ENCODE measurements around the gene CRAMP1. TPM values are rescaled to one million over a fixed set of nuclear protein-coding genes. Genes with fewer than 3 reads are reported as not detected.
A peak's percentile ranks its signal among the peaks of the same experiment; 100 is the strongest.

CRAMP1 gene
- total and polyA plus RNA-seq, 12 donors, result 3.2 to 13.8 (median 10.5) TPM

- ATAC-seq, result peak in 5 of 8 donors; percentile 36 to 78 (median 55)
- TF ChIP-seq CTCF (IDR thresholded peaks at IDR 0.05), result peak in 4 of 9 donors; percentile 13 to 30 (median 26)
- Histone ChIP-seq H3K27me3 (no peaks in the 10 kb centered on the region), H3K4me1 (peaks cover 0 to 35% (median 5%) of the 10 kb centered on the region in 9 donors), H3K27ac (peak overlapping the region in 5 of 10 donors; percentile 14 to 74 (median 38)), H3K9me3 (no peaks in the 10 kb centered on the region), H3K36me3 (peaks cover 0 to 97% (median 12%) of the 10 kb centered on the region in 9 donors), H3K4me3 (no peak overlapping the region)
- DNase-seq, result no peak
- intact Hi-C loops (cut with DNase I), result no loop called here
Observed at GRCh38 chr16:1691276-1691675, 79.1 kb downstream of the CRAMP1 start.

DNA sequence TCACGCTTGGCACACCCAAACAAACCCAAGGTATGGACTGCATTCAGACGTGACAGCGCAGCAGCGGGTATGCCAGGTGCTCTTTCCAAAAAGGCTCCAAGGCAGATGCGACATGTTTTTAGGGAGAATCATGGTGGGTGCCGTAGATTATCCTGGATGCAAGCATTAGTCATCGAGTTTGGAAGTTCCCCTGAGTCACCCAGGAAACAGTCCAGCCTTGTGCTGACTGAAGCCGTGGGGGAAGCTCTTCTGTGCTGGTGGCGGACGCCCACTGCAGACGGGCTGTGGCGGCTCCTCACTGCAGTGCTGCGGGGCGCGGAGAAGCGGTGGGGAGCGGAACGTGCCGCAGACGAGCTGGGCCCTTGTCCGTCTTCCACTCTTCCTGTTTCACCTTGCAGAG is 79.8 kb downstream of the CRAMP1 start:
- no peak overlapping the region for H3K4me3 ChIP-seq
- H3K27me3 ChIP-seq, result no peaks in the 10 kb centered on the region
- no peaks in the 10 kb centered on the region for H3K9me3 ChIP-seq
- TF ChIP-seq CTCF (IDR thresholded peaks at IDR 0.05), result no peak
- peak in 3 of 8 donors; percentile 20 to 46 (median 21) for ATAC-seq
- H3K4me1 ChIP-seq, result peaks cover 0 to 35% (median 5%) of the 10 kb centered on the region in 9 donors
- intact Hi-C loops (cut with DNase I), result no loop called here
- H3K36me3 ChIP-seq, result peaks cover 0 to 97% (median 11%) of the 10 kb centered on the region in 9 donors
- peak overlapping the region in 3 of 10 donors; percentile 14 to 74 (median 58) for H3K27ac ChIP-seq
- 94 to 95% methylated on average over 21 of the region's 21 CpGs for WGBS, 2 donors
- DNase-seq, result no peak

DNA sequence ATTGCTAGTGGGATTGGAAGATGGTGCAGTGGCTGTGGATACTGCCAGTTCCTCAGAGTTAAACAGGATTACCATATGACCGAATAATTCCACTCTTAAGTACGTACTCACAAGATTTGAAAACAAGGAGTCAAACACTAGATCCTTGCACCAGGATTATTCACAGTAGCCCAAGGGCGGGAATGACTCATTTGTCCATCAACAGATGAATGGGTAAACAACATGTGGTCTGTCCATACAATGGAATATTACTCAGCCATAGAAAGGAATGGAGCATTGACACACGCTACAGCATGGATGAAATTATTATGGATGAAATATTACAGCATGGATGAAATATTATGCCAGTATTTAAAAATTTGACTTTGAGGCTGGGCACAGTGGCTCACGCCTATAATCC is 84.7 kb downstream of the CRAMP1 start:
- H3K36me3 ChIP-seq, result peaks cover 0 to 98% (median 17%) of the 10 kb centered on the region in 9 donors
- no peak overlapping the region for H3K27ac ChIP-seq
- WGBS, 2 donors, result 96 to 97% methylated on average over 5 of the region's 5 CpGs
- no peak for DNase-seq
- intact Hi-C loops (cut with DNase I), result no loop called here
- no peaks in the 10 kb centered on the region for H3K9me3 ChIP-seq
- TF ChIP-seq CTCF (IDR thresholded peaks at IDR 0.05), result no peak
- no peaks in the 10 kb centered on the region for H3K27me3 ChIP-seq
- H3K4me1 ChIP-seq, result peaks cover 0 to 3% (median 0%) of the 10 kb centered on the region in 9 donors
- H3K4me3 ChIP-seq, result no peak overlapping the region
- no peak for ATAC-seq

GRCh38 chr16:1698680-1699079 is 86.5 kb downstream of the CRAMP1 start:
- H3K9me3 ChIP-seq, result no peaks in the 10 kb centered on the region
- 89 to 91% methylated on average over 10 of the region's 10 CpGs for whole genome bisulfite sequencing, 2 donors
- no peak for DNase-seq
- ATAC-seq, result no peak
- H3K36me3 ChIP-seq, result peaks cover 0 to 91% (median 8%) of the 10 kb centered on the region in 9 donors
- H3K27me3 ChIP-seq, result no peaks in the 10 kb centered on the region
- H3K27ac ChIP-seq, result no peak overlapping the region
- H3K4me1 ChIP-seq, result no peaks in the 10 kb centered on the region
- intact Hi-C loops (cut with DNase I), result no loop called here
- no peak overlapping the region for H3K4me3 ChIP-seq
- no peak for TF ChIP-seq CTCF (IDR thresholded peaks at IDR 0.05)

All from heart right ventricle (tissue), 16 donors.